Astrocyte (in vitro differentiated cells and primary cell): Measurements from ENCODE around the gene MEAF6. TPM values are rescaled to one million over a fixed set of nuclear protein-coding genes. Genes with fewer than 3 reads are reported as not detected.

ENCODE experiments used
- DNase-seq: peaks from one replicate; pipeline ENCODE4 v3.0.0-alpha.2; 2010; ENCODE audit warnings: low read depth
- FAIRE-seq: peaks from 2 replicates; lab custom pipeline; 2011; peaks lifted over from hg19 to GRCh38; lab: Jason Lieb, UNC
- H2AFZ ChIP-seq: 2 replicates; pipeline ENCODE4 v1.6.0; 2012; ENCODE audit warnings: low read depth, low read length, inconsistent platforms
- H3K27ac ChIP-seq: 2 replicates; pipeline ENCODE4 v1.5.1; 2011; ENCODE audit warnings: low read depth, low read length, inconsistent platforms
- H3K27me3 ChIP-seq: 2 replicates; pipeline ENCODE4 v1.6.0; 2011; ENCODE audit warnings: low read length, inconsistent platforms; ENCODE audit not compliant: insufficient read depth
- H3K36me3 ChIP-seq: 2 replicates; pipeline ENCODE4 v1.5.1; 2011; ENCODE audit warnings: low read length, inconsistent platforms; ENCODE audit not compliant: insufficient read depth
- H3K4me1 ChIP-seq: 2 replicates; pipeline ENCODE4 v1.5.1; 2011; ENCODE audit warnings: low read length, inconsistent platforms; ENCODE audit not compliant: insufficient read depth
- H3K4me2 ChIP-seq: 2 replicates; pipeline ENCODE4 v1.6.0; 2012; ENCODE audit warnings: low read length, inconsistent platforms
- H3K4me3 ChIP-seq: 2 replicates; pipeline ENCODE4 v1.5.1; 2011; ENCODE audit warnings: low read depth, mild to moderate bottlenecking, low read length, inconsistent platforms; ENCODE audit not compliant: insufficient read depth
- H3K79me2 ChIP-seq: 2 replicates; pipeline ENCODE4 v1.6.0; 2012; ENCODE audit warnings: mild to moderate bottlenecking, low read length, inconsistent platforms; ENCODE audit not compliant: insufficient read depth
- H3K9ac ChIP-seq: 2 replicates; pipeline ENCODE4 v1.6.0; 2012; ENCODE audit warnings: mild to moderate bottlenecking, low read length, inconsistent platforms
- H3K9me3 ChIP-seq: 2 replicates; pipeline ENCODE4 v1.5.1; 2012; ENCODE audit warnings: low read depth, mild to moderate bottlenecking, low read length, inconsistent platforms; ENCODE audit not compliant: insufficient read depth
- H4K20me1 ChIP-seq: 2 replicates; pipeline ENCODE4 v1.6.0; 2012; ENCODE audit warnings: low read length, inconsistent platforms; ENCODE audit not compliant: insufficient read depth
- H3K27ac Mint-ChIP-seq: one replicate; pipeline ENCODE4 v1.8.0; 2021; ENCODE audit warnings: mild to moderate bottlenecking, mixed read lengths; ENCODE audit not compliant: unreplicated experiment
- H3K27me3 Mint-ChIP-seq: one replicate; pipeline ENCODE4 v1.8.0; 2021; ENCODE audit warnings: low read depth, mixed read lengths; ENCODE audit not compliant: unreplicated experiment
- H3K36me3 Mint-ChIP-seq: one replicate; pipeline ENCODE4 v1.8.0; 2021; ENCODE audit warnings: low read depth, mixed read lengths; ENCODE audit not compliant: unreplicated experiment
- H3K4me1 Mint-ChIP-seq: one replicate; pipeline ENCODE4 v1.8.0; 2021; ENCODE audit warnings: low read depth, mixed read lengths; ENCODE audit not compliant: unreplicated experiment
- H3K4me3 Mint-ChIP-seq: one replicate; pipeline ENCODE4 v1.8.0; 2021; ENCODE audit warnings: mild to moderate bottlenecking, moderate library complexity, mixed read lengths; ENCODE audit not compliant: unreplicated experiment
- H3K9me3 Mint-ChIP-seq: one replicate; pipeline ENCODE4 v1.8.0; 2021; ENCODE audit warnings: mild to moderate bottlenecking, mixed read lengths; ENCODE audit not compliant: unreplicated experiment
- EZH2 ChIP-seq: IDR thresholded peaks from 2 replicates; pipeline ENCODE4 v1.6.1; 2012; ENCODE audit warnings: mild to moderate bottlenecking, low read length, inconsistent platforms; ENCODE audit not compliant: insufficient read depth
- total RNA-seq: library from RNA; stranded (reverse); gene quantifications from 2 replicates; pipeline ENCODE4 v1.2.1, GENCODE V29; 2021
- TF ChIP-seq, protein P1 (sequence below): IDR thresholded peaks from 2 replicates; pipeline ENCODE4 v1.5.1; 2011; ENCODE audit warnings: low read depth, mild to moderate bottlenecking, inconsistent platforms, low read length, moderate library complexity; ENCODE audit not compliant: insufficient read depth

MEAF6 gene
- total RNA-seq, 1 donor from 2014 or later = 49.0 TPM

- H3K4me2 ChIP-seq = peak overlapping the region; percentile 91
- peak overlapping the region; percentile 92 for H3K9ac ChIP-seq
- H3K36me3 ChIP-seq = peaks cover 17% of the 10 kb centered on the region
- Mint-ChIP-seq H3K4me3 (peak overlapping the region; percentile 91), H3K9me3 (no peaks in the 10 kb centered on the region), H3K27ac (peak overlapping the region; percentile 99), H3K36me3 (peaks cover 2% of the 10 kb centered on the region), H3K4me1 (peaks cover 8% of the 10 kb centered on the region), H3K27me3 (no peaks in the 10 kb centered on the region)
- H3K79me2 ChIP-seq = peaks cover 33% of the 10 kb centered on the region
- TF ChIP-seq EZH2 = no peak
- TF ChIP-seq, protein P1, sequence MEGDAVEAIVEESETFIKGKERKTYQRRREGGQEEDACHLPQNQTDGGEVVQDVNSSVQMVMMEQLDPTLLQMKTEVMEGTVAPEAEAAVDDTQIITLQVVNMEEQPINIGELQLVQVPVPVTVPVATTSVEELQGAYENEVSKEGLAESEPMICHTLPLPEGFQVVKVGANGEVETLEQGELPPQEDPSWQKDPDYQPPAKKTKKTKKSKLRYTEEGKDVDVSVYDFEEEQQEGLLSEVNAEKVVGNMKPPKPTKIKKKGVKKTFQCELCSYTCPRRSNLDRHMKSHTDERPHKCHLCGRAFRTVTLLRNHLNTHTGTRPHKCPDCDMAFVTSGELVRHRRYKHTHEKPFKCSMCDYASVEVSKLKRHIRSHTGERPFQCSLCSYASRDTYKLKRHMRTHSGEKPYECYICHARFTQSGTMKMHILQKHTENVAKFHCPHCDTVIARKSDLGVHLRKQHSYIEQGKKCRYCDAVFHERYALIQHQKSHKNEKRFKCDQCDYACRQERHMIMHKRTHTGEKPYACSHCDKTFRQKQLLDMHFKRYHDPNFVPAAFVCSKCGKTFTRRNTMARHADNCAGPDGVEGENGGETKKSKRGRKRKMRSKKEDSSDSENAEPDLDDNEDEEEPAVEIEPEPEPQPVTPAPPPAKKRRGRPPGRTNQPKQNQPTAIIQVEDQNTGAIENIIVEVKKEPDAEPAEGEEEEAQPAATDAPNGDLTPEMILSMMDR = no peak
- H4K20me1 ChIP-seq = peaks cover 14% of the 10 kb centered on the region
- H3K27ac ChIP-seq = peak overlapping the region; percentile 92
- DNase-seq (no peak), FAIRE-seq (no peak)
- peaks cover 13% of the 10 kb centered on the region for H3K4me1 ChIP-seq
- H3K4me3 ChIP-seq = peak overlapping the region; percentile 85
- H3K9me3 ChIP-seq = no peaks in the 10 kb centered on the region
- peak overlapping the region; percentile 98 for H2AFZ ChIP-seq
- no peaks in the 10 kb centered on the region for H3K27me3 ChIP-seq
Measured at GRCh38 chr1:37515185-37516034, 844 bp upstream of the MEAF6 start.

DNA sequence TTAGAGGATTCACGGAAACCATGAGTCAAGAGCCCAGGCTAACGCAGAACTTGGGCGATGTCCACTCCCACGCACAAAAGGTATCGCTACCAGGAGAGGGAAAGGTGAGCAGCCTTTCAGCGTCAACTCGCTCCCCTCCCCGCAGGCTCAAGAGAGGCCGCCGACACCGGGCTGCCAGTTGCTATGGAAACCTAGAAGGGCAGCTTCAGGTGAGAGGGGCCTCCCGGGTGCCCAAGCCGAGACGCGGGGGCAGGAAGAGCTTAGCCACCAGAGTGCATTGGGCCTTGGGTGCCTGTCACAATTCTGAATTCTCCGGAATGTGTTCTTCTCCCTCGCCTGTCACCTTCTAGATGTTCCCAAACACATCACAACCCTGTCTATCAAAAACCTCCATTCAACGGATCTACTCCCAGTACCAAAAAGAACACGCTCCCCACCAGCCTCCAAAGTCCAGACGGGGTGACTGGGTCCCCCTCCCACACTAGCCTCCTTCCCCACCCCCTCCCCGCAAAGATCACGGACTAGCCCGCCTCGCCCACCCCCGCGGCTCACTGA lies 694 bp downstream of the MEAF6 start:
- FAIRE-seq = no peak
- Mint-ChIP-seq H3K36me3 (peaks cover 1% of the 10 kb centered on the region), H3K9me3 (no peaks in the 10 kb centered on the region), H3K4me1 (peaks cover 8% of the 10 kb centered on the region), H3K27ac (peak overlapping the region; percentile 84), H3K4me3 (peak overlapping the region; percentile 96), H3K27me3 (no peaks in the 10 kb centered on the region)
- Histone ChIP-seq H3K4me2 (peak overlapping the region; percentile 91), H3K36me3 (peaks cover 20% of the 10 kb centered on the region), H3K27me3 (no peaks in the 10 kb centered on the region), H3K9me3 (no peaks in the 10 kb centered on the region), H4K20me1 (peaks cover 20% of the 10 kb centered on the region), H3K27ac (peak overlapping the region; percentile 92), H3K79me2 (peaks cover 36% of the 10 kb centered on the region), H2AFZ (no peak overlapping the region), H3K4me3 (peak overlapping the region; percentile 85), H3K4me1 (peaks cover 13% of the 10 kb centered on the region), H3K9ac (peak overlapping the region; percentile 92)
- TF ChIP-seq, protein P1 = no peak
- TF ChIP-seq EZH2 = no peak
- DNase-seq = no peak

DNA sequence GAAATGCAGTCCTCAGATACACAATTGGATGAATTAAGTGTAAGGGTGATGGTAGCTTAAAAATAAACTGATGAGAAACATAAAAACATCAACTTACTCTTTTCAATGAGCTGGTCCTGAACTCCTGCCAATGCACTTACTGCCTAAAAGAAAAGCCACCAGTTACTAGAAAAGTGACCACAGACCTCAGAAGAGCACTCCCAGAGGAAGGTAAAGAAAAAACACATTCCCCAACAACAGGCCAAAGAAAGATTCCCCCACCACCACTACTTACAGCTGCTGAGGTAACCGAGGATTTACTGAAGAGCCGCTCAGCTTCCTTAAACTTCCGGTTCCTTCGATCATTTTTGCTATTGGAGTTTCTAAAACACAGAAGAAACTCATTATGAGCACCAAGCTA lies 5.4 kb downstream of the MEAF6 start:
- FAIRE-seq (peak; percentile 34), DNase-seq (peak; percentile 36)
- Mint-ChIP-seq H3K4me3 (no peak overlapping the region), H3K27me3 (no peaks in the 10 kb centered on the region), H3K36me3 (peaks cover 2% of the 10 kb centered on the region), H3K27ac (no peak overlapping the region), H3K9me3 (no peaks in the 10 kb centered on the region), H3K4me1 (peaks cover 5% of the 10 kb centered on the region)
- H3K36me3 ChIP-seq = peaks cover 39% of the 10 kb centered on the region
- no peaks in the 10 kb centered on the region for H3K9me3 ChIP-seq
- H3K4me3 ChIP-seq = no peak overlapping the region
- H3K9ac ChIP-seq = no peak overlapping the region
- no peak overlapping the region for H3K4me2 ChIP-seq
- H3K27ac ChIP-seq = no peak overlapping the region
- no peak overlapping the region for H2AFZ ChIP-seq
- H3K4me1 ChIP-seq = peaks cover 8% of the 10 kb centered on the region
- H4K20me1 ChIP-seq = peaks cover 33% of the 10 kb centered on the region
- H3K79me2 ChIP-seq = peaks cover 55% of the 10 kb centered on the region
- no peaks in the 10 kb centered on the region for H3K27me3 ChIP-seq
- TF ChIP-seq EZH2 = no peak
- TF ChIP-seq, protein P1 = peak; percentile 33
